Measurements from ENCODE around the gene VSIG2.
A peak's percentile ranks its signal among the peaks of the same experiment; 100 is the strongest.

The VSIG2 gene

DNA sequence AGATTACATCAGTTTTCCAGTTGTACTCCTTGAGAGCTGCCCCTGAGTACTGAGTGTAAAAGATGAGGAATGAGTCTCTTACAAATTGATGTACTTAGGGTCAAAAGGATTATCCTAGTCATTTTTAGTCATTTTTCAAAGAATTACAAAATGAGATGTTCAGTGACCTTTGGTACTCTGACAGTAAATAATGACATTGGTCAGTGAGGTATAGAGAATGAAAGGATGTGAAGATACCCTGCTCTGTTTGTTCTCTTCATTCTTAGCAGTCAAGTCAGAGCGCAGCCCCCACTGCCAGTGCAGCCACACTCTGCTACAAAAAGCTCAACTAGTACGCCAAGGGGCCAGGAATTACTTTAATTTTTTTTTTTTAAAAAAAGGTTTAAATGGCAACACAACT, 14.1 kb upstream of the VSIG2 start:
- no peak for ATAC-seq
- TF ChIP-seq PATZ1 (CRISPR knock-in tag; IDR thresholded peaks at IDR 0.05; ENCODE audit: borderline replicate concordance): no peak
- no peak for TF ChIP-seq TCF4 (CRISPR knock-in tag; IDR thresholded peaks at IDR 0.05; ENCODE audit: borderline replicate concordance)
- no peak for TF ChIP-seq CREB5 (CRISPR knock-in tag; IDR thresholded peaks at IDR 0.05; ENCODE audit: low read depth)
- no peak for TF ChIP-seq BACH2 (CRISPR knock-in tag; IDR thresholded peaks at IDR 0.05; ENCODE audit: borderline replicate concordance)
- no peak for TF ChIP-seq TOX (CRISPR knock-in tag; IDR thresholded peaks at IDR 0.05; ENCODE audit: borderline replicate concordance)
- no peak for TF ChIP-seq TSHZ2 (CRISPR knock-in tag; IDR thresholded peaks at IDR 0.05)
- TF ChIP-seq PPARA (CRISPR knock-in tag; IDR thresholded peaks at IDR 0.05; ENCODE audit: borderline replicate concordance): no peak
- TF ChIP-seq ZNF70 (CRISPR knock-in tag; IDR thresholded peaks at IDR 0.05): no peak
- no peak for TF ChIP-seq GLIS3 (CRISPR knock-in tag; IDR thresholded peaks at IDR 0.05)
- TF ChIP-seq ISL1 (CRISPR knock-in tag; IDR thresholded peaks at IDR 0.05): no peak
- TF ChIP-seq CSDC2 (CRISPR knock-in tag; IDR thresholded peaks at IDR 0.05): no peak
- TF ChIP-seq CSRNP3 (CRISPR knock-in tag; IDR thresholded peaks at IDR 0.05): no peak
- TF ChIP-seq SNAI2 (CRISPR knock-in tag; IDR thresholded peaks at IDR 0.05): no peak
- TF ChIP-seq ZC3H10 (CRISPR knock-in tag; IDR thresholded peaks at IDR 0.05): no peak
- no peak for TF ChIP-seq OSR1 (CRISPR knock-in tag; IDR thresholded peaks at IDR 0.05)
- no peak for TF ChIP-seq ESRRG (CRISPR knock-in tag; IDR thresholded peaks at IDR 0.05)
- no peak for TF ChIP-seq ARNTL (CRISPR knock-in tag; IDR thresholded peaks at IDR 0.05; ENCODE audit: borderline replicate concordance, low read depth)

DNA sequence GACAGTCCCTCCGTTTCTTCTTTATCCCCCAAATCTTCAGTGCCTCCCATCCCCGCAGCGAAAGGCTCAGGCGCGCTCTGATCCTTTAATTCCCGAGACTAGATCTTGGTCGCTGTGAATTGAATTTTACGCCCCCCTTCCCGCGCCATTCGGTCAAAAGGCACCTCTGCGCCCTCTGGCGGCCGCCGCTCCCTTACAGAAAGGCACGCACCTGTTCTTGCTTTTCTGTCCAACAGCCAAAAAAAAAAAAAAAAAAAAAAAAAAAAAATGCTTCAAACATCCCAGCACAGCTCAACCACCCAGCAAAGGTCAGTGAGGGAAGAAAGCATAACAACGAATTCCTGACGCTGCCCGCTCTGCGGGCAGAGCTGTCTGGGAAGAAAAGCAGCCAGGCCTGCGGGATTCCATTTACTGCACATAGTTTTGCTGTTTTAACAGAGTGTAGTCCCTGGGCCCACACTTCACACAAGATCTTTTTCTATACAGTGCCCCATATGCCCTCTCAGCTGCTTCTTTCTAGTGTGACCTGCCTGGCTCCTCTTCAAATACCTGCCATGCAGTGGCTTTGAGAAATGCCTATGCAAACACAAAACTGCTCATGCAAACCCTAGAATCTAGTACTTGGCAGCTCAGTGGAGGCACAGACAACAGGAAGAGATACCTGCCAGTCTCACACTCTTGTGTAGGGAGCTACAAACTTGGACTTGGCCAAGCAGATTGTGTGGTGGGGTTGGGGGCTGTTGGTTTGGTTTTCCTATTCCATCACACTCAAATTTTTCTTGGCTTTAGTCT, 11.3 kb upstream of the VSIG2 start:
- peak; percentile 69 for ATAC-seq
- no peak for TF ChIP-seq ZNF565 (CRISPR knock-in tag; conservative IDR thresholded peaks at IDR 0.05; ENCODE audit: low read depth)
- TF ChIP-seq SNAI2 (CRISPR knock-in tag; IDR thresholded peaks at IDR 0.05): no peak

GRCh38 chr11:124762624-124763155, 10.6 kb upstream of the VSIG2 start:
- peak; percentile 33 for ATAC-seq
- TF ChIP-seq CSDC2 (CRISPR knock-in tag; IDR thresholded peaks at IDR 0.05) (no peak), TCF4 (CRISPR knock-in tag; IDR thresholded peaks at IDR 0.05; ENCODE audit: borderline replicate concordance) (no peak), RARB (CRISPR knock-in tag; IDR thresholded peaks at IDR 0.05) (no peak), PATZ1 (CRISPR knock-in tag; IDR thresholded peaks at IDR 0.05; ENCODE audit: borderline replicate concordance) (no peak), ZFP30 (CRISPR knock-in tag; IDR thresholded peaks at IDR 0.05) (no peak), ZFP3 (CRISPR knock-in tag; IDR thresholded peaks at IDR 0.05) (no peak), ISL1 (CRISPR knock-in tag; IDR thresholded peaks at IDR 0.05) (no peak), CREB5 (CRISPR knock-in tag; IDR thresholded peaks at IDR 0.05; ENCODE audit: low read depth) (no peak), GLIS3 (CRISPR knock-in tag; IDR thresholded peaks at IDR 0.05) (no peak), CSRNP3 (CRISPR knock-in tag; IDR thresholded peaks at IDR 0.05) (no peak), ARNTL (CRISPR knock-in tag; IDR thresholded peaks at IDR 0.05; ENCODE audit: borderline replicate concordance, low read depth) (no peak), PPARA (CRISPR knock-in tag; IDR thresholded peaks at IDR 0.05; ENCODE audit: borderline replicate concordance) (no peak), SNAI2 (CRISPR knock-in tag; IDR thresholded peaks at IDR 0.05) (no peak), ZNF70 (CRISPR knock-in tag; IDR thresholded peaks at IDR 0.05) (no peak)
- TF ChIP-seq, protein P1, sequence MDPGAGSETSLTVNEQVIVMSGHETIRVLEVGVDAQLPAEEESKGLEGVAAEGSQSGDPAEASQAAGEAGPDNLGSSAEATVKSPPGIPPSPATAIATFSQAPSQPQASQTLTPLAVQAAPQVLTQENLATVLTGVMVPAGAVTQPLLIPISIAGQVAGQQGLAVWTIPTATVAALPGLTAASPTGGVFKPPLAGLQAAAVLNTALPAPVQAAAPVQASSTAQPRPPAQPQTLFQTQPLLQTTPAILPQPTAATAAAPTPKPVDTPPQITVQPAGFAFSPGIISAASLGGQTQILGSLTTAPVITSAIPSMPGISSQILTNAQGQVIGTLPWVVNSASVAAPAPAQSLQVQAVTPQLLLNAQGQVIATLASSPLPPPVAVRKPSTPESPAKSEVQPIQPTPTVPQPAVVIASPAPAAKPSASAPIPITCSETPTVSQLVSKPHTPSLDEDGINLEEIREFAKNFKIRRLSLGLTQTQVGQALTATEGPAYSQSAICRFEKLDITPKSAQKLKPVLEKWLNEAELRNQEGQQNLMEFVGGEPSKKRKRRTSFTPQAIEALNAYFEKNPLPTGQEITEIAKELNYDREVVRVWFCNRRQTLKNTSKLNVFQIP (CRISPR knock-in tag; IDR thresholded peaks at IDR 0.05; ENCODE audit: borderline replicate concordance, low read depth): no peak
